H1 (cell line): ENCODE data around the gene GPR61. TPM values are rescaled to one million over a fixed set of nuclear protein-coding genes. Genes with fewer than 3 reads are reported as not detected.

Experiments
- ASH2L ChIP-seq: fragments of 200-600, 300-600 bp; sonication (generic); IDR thresholded peaks from one replicate; pipeline ENCODE4 v1.7.1; 2017; ENCODE audit warnings: low read length
- CBX5 ChIP-seq: fragments of 300-800, 300-1000 bp; sonication (generic); IDR thresholded peaks from 2 replicates; pipeline ENCODE4 v1.7.1; 2016; ENCODE audit warnings: antibody characterized with exemption, low read length, low read depth
- CREB1 ChIP-seq: IDR thresholded peaks from 2 replicates; pipeline ENCODE4 v1.6.1; 2012; ENCODE audit warnings: inconsistent platforms
- SIN3A ChIP-seq, 2 experiments: IDR thresholded peaks in 1 of 2; conservative IDR thresholded peaks in 1 of 2; 2 replicates each; pipeline ENCODE4 v1.6.1; 2011 to 2012; ENCODE audit warnings: low read length in 2 of 2, improper control_type of control experiment in 1 of 2, low read depth in 1 of 2, mild to moderate bottlenecking in 1 of 2
- SIX5 ChIP-seq: IDR thresholded peaks from 2 replicates; pipeline ENCODE4 v1.6.1; 2011; ENCODE audit warnings: mild to moderate bottlenecking, low read depth, low read length
- ZNF274 ChIP-seq: IDR thresholded peaks from 2 replicates; pipeline ENCODE4 v1.7.0; 2012; ENCODE audit warnings: low read length, borderline replicate concordance; ENCODE audit errors: extremely low read depth
- polyA plus RNA-seq, 7 experiments: library from polyadenylated mRNA; depleted of rRNA in 3 of 7; stranded (reverse) in 5 of 7; unstranded in 2 of 7; fragments of >200 nt in 5 of 7; fragments of 200-250 nt in 2 of 7; gene quantifications; 1 replicate in 5 of 7; 2 replicates in 1 of 7; 4 replicates in 1 of 7; pipeline versions ENCODE4 v1.2.1 to v1.2.3, GENCODE V29; 2011 to 2013; ENCODE audit warnings: missing spikeins in 2 of 7, mixed read lengths in 2 of 7
- total RNA-seq: library from RNA; stranded (reverse); fragmentation: NEBNext Ultra II Directional; extraction: Animal tissue kit (Norgen Biotek cat#: 25700); gene quantifications from 2 replicates; pipeline ENCODE4 v1.2.1, GENCODE V29; 2021

The GPR61 gene
- total and polyA plus RNA-seq, 2 of the 8 experiments (the other 6 are each of a cell fraction or from before 2014, with no cell fraction given) = 0.41 to 0.53 TPM

DNA sequence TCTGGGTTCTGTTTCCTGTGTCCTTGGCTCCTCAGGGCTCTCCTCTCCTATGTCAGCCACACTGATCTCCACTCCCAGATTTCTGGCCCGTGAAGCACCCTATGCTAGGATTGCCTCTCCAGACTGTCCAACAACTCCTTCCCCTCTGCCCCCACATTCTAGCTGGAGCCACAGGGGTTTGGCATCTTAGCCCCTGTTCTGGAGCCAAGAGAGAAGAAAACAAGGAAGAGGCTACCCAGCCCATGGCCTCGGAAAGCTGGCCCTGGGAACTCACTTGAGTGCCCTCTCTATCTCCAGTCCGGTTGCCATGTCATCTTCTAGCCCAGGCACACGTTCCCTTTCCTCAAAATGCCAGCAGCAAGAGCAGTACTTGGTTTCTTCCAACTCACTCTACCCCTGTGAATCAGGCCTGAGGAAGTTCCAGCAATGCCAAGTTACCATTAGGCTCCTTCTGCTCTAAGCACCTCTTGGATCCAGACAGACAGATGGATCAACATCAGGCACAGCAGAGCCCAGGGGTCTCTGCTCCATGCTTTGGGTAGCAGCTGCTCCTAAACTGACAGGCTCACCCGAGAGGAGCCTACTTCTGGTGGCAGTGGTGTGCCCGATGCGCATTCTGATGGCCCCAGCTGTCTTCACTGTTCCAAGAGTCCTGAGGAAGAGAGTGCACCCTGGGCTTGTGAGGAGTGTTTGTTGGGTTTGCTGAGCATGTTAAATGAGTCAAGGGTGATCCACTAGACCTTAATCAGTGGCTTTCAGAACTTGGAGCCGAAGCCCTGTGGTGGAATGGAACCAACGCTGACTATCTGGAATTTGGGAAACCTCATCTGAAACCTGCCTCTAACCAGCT lies 11.6 kb upstream of the GPR61 start (continued):
- no peak for TF ChIP-seq SIN3A (conservative IDR thresholded peaks at IDR 0.05 in 1 of 2, IDR thresholded peaks at IDR 0.05 in 1 of 2; ENCODE audit: low read depth in 1 of 2, low read length in 2 of 2)
- no peak for TF ChIP-seq ASH2L
- TF ChIP-seq CBX5 = no peak
- TF ChIP-seq SIX5 = no peak
- TF ChIP-seq ZNF274 = no peak
- TF ChIP-seq CREB1 = no peak
